Measurements from ENCODE around the gene GPRASP2. TPM values are rescaled to one million over a fixed set of nuclear protein-coding genes. Genes with fewer than 3 reads are reported as not detected.
"Not testable (repeated sequence)": the region's sequence is repeated elsewhere in the genome, so short reads cannot be mapped to it uniquely, and the experiment has no call there.

Gene GPRASP2
- 10.5 and 10.6 TPM in 2 replicates for total RNA-seq

- DNase-seq (ENCODE audit: low read depth) = no peak
- H3K27me3 ChIP-seq (ENCODE audit: control insufficient read depth, insufficient read depth, low read length) = peaks cover 3% of the 10 kb centered on the region
- no peak for TF ChIP-seq CTCF (IDR thresholded peaks at IDR 0.05; ENCODE audit: insufficient read depth, low read length, poor library complexity, severe bottlenecking)
These were observed at the start of gene GPRASP2 for GRCh38 chrX:102712216-102712966. GPRASP2 (plus strand) TSS chrX:102712448; CDS start chrX:102714870, 2,422 bp downstream.

GRCh38 chrX:102663820-102664219 lies 48.4 kb upstream of the GPRASP2 start:
- DNase-seq (ENCODE audit: low read depth); H3K36me3 ChIP-seq (ENCODE audit: control insufficient read depth, insufficient read depth, low read length); H3K27me3 ChIP-seq (ENCODE audit: control insufficient read depth, insufficient read depth, low read length); H3K4me3 ChIP-seq (ENCODE audit: low read depth, low read length): not testable (repeated sequence)

More at GRCh38 chrX:102712216-102712966, at the start of gene GPRASP2:
- no peaks in the 10 kb centered on the region for H3K36me3 ChIP-seq (ENCODE audit: control insufficient read depth, insufficient read depth, low read length)
- H3K4me3 ChIP-seq (ENCODE audit: low read depth, low read length) = peak within 1 kb of the TSS; percentile 64

- not testable (repeated sequence) for H3K4me3 ChIP-seq (ENCODE audit: low read depth, low read length); H3K36me3 ChIP-seq (ENCODE audit: control insufficient read depth, insufficient read depth, low read length); H3K27me3 ChIP-seq (ENCODE audit: control insufficient read depth, insufficient read depth, low read length); DNase-seq (ENCODE audit: low read depth)
These were observed 45.2 kb upstream of the GPRASP2 start for GRCh38 chrX:102667034-102667433.

- DNase-seq (ENCODE audit: low read depth) = no peak
- no peaks in the 10 kb centered on the region for H3K36me3 ChIP-seq (ENCODE audit: control insufficient read depth, insufficient read depth, low read length)
- no peak for TF ChIP-seq CTCF (IDR thresholded peaks at IDR 0.05; ENCODE audit: insufficient read depth, low read length, poor library complexity, severe bottlenecking)
- no peak overlapping the region for H3K4me3 ChIP-seq (ENCODE audit: low read depth, low read length)
- no peaks in the 10 kb centered on the region for H3K27me3 ChIP-seq (ENCODE audit: control insufficient read depth, insufficient read depth, low read length)
These were observed 42.7 kb upstream of the GPRASP2 start for GRCh38 chrX:102669526-102669925.

- Histone ChIP-seq H3K27me3 (ENCODE audit: control insufficient read depth, insufficient read depth, low read length) (no peaks in the 10 kb centered on the region), H3K36me3 (ENCODE audit: control insufficient read depth, insufficient read depth, low read length) (no peaks in the 10 kb centered on the region), H3K4me3 (ENCODE audit: low read depth, low read length) (no peak overlapping the region)
- no peak for DNase-seq (ENCODE audit: low read depth)
- TF ChIP-seq CTCF (IDR thresholded peaks at IDR 0.05; ENCODE audit: insufficient read depth, low read length, poor library complexity, severe bottlenecking) = no peak
These were observed 39.4 kb upstream of the GPRASP2 start for GRCh38 chrX:102672856-102673255.

GRCh38 chrX:102677479-102677878 lies 34.8 kb upstream of the GPRASP2 start:
- DNase-seq (ENCODE audit: low read depth); H3K36me3 ChIP-seq (ENCODE audit: control insufficient read depth, insufficient read depth, low read length); H3K27me3 ChIP-seq (ENCODE audit: control insufficient read depth, insufficient read depth, low read length); H3K4me3 ChIP-seq (ENCODE audit: low read depth, low read length): not testable (repeated sequence)

- H3K27me3 ChIP-seq (ENCODE audit: control insufficient read depth, insufficient read depth, low read length) = no peaks in the 10 kb centered on the region
- no peak for TF ChIP-seq CTCF (IDR thresholded peaks at IDR 0.05; ENCODE audit: insufficient read depth, low read length, poor library complexity, severe bottlenecking)
- no peak overlapping the region for H3K4me3 ChIP-seq (ENCODE audit: low read depth, low read length)
- no peaks in the 10 kb centered on the region for H3K36me3 ChIP-seq (ENCODE audit: control insufficient read depth, insufficient read depth, low read length)
- DNase-seq (ENCODE audit: low read depth) = no peak
These were observed 27.3 kb upstream of the GPRASP2 start for GRCh38 chrX:102684772-102685520.
